Astrocyte (in vitro differentiated cells and primary cell): ENCODE results near the gene RASGEF1C.

Experiments
- EZH2 ChIP-seq: IDR thresholded peaks from 2 replicates; pipeline ENCODE4 v1.6.1; 2012; ENCODE audit warnings: mild to moderate bottlenecking, low read length, inconsistent platforms; ENCODE audit not compliant: insufficient read depth
- TF ChIP-seq, protein P1 (sequence below): IDR thresholded peaks from 2 replicates; pipeline ENCODE4 v1.5.1; 2011; ENCODE audit warnings: low read depth, mild to moderate bottlenecking, inconsistent platforms, low read length, moderate library complexity; ENCODE audit not compliant: insufficient read depth

GRCh38 chr5:180170810-180171567, 38.0 kb downstream of the RASGEF1C start:
- TF ChIP-seq, protein P1, sequence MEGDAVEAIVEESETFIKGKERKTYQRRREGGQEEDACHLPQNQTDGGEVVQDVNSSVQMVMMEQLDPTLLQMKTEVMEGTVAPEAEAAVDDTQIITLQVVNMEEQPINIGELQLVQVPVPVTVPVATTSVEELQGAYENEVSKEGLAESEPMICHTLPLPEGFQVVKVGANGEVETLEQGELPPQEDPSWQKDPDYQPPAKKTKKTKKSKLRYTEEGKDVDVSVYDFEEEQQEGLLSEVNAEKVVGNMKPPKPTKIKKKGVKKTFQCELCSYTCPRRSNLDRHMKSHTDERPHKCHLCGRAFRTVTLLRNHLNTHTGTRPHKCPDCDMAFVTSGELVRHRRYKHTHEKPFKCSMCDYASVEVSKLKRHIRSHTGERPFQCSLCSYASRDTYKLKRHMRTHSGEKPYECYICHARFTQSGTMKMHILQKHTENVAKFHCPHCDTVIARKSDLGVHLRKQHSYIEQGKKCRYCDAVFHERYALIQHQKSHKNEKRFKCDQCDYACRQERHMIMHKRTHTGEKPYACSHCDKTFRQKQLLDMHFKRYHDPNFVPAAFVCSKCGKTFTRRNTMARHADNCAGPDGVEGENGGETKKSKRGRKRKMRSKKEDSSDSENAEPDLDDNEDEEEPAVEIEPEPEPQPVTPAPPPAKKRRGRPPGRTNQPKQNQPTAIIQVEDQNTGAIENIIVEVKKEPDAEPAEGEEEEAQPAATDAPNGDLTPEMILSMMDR = no peak
- no peak for TF ChIP-seq EZH2
